Stimulated activated CD4-positive, alpha-beta T cell treated with anti-CD3 and anti-CD28 coated beads, TNF-alpha, amount 100 ng/mL, for 4 hours (primary cell): ENCODE data around the gene TGDS.

Source experiments
- DNase-seq, 3 experiments: peaks; one replicate each; pipeline ENCODE4 v3.0.0-alpha.2; 2020; ENCODE audit warnings: low read depth in 3 of 3

Gene TGDS

GRCh38 chr13:94601446-94602431 is 5.8 kb upstream of the TGDS start, which contains the start of gene GPR180:
TSS of gene GPR180 (plus strand) at chr13:94601857. CDS start at chr13:94601928, 71 bp downstream.
- DNase-seq = peak; percentile 74 to 86 (median 81)

- DNase-seq = no peak
These were observed 3.9 kb upstream of the TGDS start for GRCh38 chr13:94599877-94600276.

GRCh38 chr13:94598281-94598680 is 2.3 kb upstream of the TGDS start:
- no peak for DNase-seq

GRCh38 chr13:94596575-94596971 is 621 bp upstream of the TGDS start:
- no peak for DNase-seq

GRCh38 chr13:94595001-94595949 is 677 bp downstream of the TGDS start:
- DNase-seq = peak in 2 of 3 experiments; percentile 15 to 17

- no peak for DNase-seq
These were observed 5.2 kb downstream of the TGDS start for GRCh38 chr13:94590744-94591143.

- no peak for DNase-seq
These were observed 7.4 kb downstream of the TGDS start for GRCh38 chr13:94588541-94588940.

GRCh38 chr13:94586371-94586770 is 9.6 kb downstream of the TGDS start:
- no peak for DNase-seq

- no peak for DNase-seq
These were observed 10.3 kb downstream of the TGDS start for GRCh38 chr13:94585543-94586101.

- DNase-seq = no peak
These were observed 12.0 kb downstream of the TGDS start for GRCh38 chr13:94583926-94584325.

GRCh38 chr13:94579063-94579462 is 16.9 kb downstream of the TGDS start:
- no peak for DNase-seq

GRCh38 chr13:94569615-94570014 is 26.3 kb downstream of the TGDS start:
- DNase-seq = no peak

- DNase-seq = no peak
These were observed 27.5 kb downstream of the TGDS start for GRCh38 chr13:94568443-94568842.

- DNase-seq = no peak
These were observed 28.4 kb downstream of the TGDS start for GRCh38 chr13:94567581-94567980.

- DNase-seq = no peak
These were observed 34.8 kb downstream of the TGDS start for GRCh38 chr13:94561126-94561525.

GRCh38 chr13:94560116-94560515 is 35.8 kb downstream of the TGDS start:
- no peak for DNase-seq

- no peak for DNase-seq
These were observed 36.6 kb downstream of the TGDS start for GRCh38 chr13:94559222-94559795.

GRCh38 chr13:94558716-94559115 is 37.2 kb downstream of the TGDS start:
- no peak for DNase-seq

- DNase-seq = no peak
These were observed 38.2 kb downstream of the TGDS start for GRCh38 chr13:94557684-94558235.

- DNase-seq = no peak
These were observed 39.3 kb downstream of the TGDS start for GRCh38 chr13:94556621-94557020.

GRCh38 chr13:94556041-94556440 is 39.9 kb downstream of the TGDS start:
- DNase-seq = no peak
